Psoas muscle (tissue), 8 donors: ENCODE data around the gene CRACDL. TPM values are rescaled to one million over a fixed set of nuclear protein-coding genes. Genes with fewer than 3 reads are reported as not detected.

Experiments
- ATAC-seq, 4 donors: fragments of 200-7000 bp; cut with Tn5 transposase; one replicate each; pipeline ENCODE4 v1.9.1; 2020; ENCODE audit warnings: moderate library complexity in 3 of 4, mild to moderate bottlenecking in 2 of 4
- DNase-seq, 2 donors: peaks; one replicate each; pipeline ENCODE4 v3.0.0-alpha.2; 2020
- H3K27ac ChIP-seq: fragments of 200-600 bp; one replicate; pipeline ENCODE4 v1.8.0; 2022
- H3K27me3 ChIP-seq, 3 donors: fragments of 200-600 bp in 1 of 3; one replicate each; pipeline versions ENCODE4 v1.6.1 to v1.8.0; 2013 to 2022; ENCODE audit warnings: low read length in 2 of 3, mild to moderate bottlenecking in 2 of 3, moderate library complexity in 1 of 3; ENCODE audit not compliant: insufficient read depth in 3 of 3
- H3K36me3 ChIP-seq, 2 donors: fragments of 200-600 bp in 1 of 2; one replicate each; pipeline versions ENCODE4 v1.6.1 to v1.8.0; 2013 to 2022; ENCODE audit warnings: low read depth in 1 of 2, mild to moderate bottlenecking in 1 of 2, moderate library complexity in 1 of 2; ENCODE audit not compliant: insufficient read depth in 1 of 2
- H3K4me1 ChIP-seq: fragments of 200-600 bp; one replicate; pipeline ENCODE4 v1.8.0; 2022
- H3K4me3 ChIP-seq: fragments of 200-600 bp; one replicate; pipeline ENCODE4 v1.8.0; 2022; ENCODE audit warnings: mild to moderate bottlenecking
- H3K9me3 ChIP-seq: fragments of 200-600 bp; one replicate; pipeline ENCODE4 v1.8.0; 2022
- CTCF ChIP-seq: fragments of 200-600 bp; IDR thresholded peaks from one replicate; pipeline ENCODE4 v1.8.0; 2022; ENCODE audit warnings: antibody characterized with exemption
- WGBS, 3 donors: extraction: QIAGEN DNeasy Blood & Tissue Kit; methylation state at CpG; one replicate each; pipeline versions ENCODE4 v1.1.6 to v1.1.7; 2013; 5-methylcytosine and 5-hydroxymethylcytosine counted together
- intact Hi-C, 2 donors: fragments of 100-400 bp; cut with DNase I; formaldehyde crosslinking; loops; one replicate each; pipeline versions ENCODE4 v1.11.0 to v1.14.2; 2022
- polyA plus RNA-seq, 3 donors: library from polyadenylated mRNA; stranded (reverse); fragments of 200-250 nt; gene quantifications; one replicate each; pipeline ENCODE4 v1.2.3, GENCODE V29; 2013
- total RNA-seq, 4 donors: library from RNA; stranded (reverse); fragmentation: NEBNext Ultra II Directional in 2 of 4; extraction: Animal tissue kit (Norgen Biotek cat#: 25700) in 2 of 4; gene quantifications; one replicate each; pipeline versions ENCODE4 v1.2.1 to v1.2.4, GENCODE V29; 2021 to 2023
- donor health status: healthy with polysubstance abuse.
- donor health status: DM: no; HTN: no; CAD: no; lungs with moderate emphysema.
- donor health status: Bipolar disorder and iron deficiency.
- donor health status: healthy.
- donor health status: DM: yes; HTN: yes; CAD: no.
- donor health status: DM: no; HTN: no; CAD: no.
- donor health status: DM: no; HTN: no; CAD: no.
- donor health status: DM: yes; HTN: yes; CAD: no.

CRACDL gene
- total and polyA plus RNA-seq, 7 donors, result 0.97 to 3.1 (median 2.3) TPM

DNA sequence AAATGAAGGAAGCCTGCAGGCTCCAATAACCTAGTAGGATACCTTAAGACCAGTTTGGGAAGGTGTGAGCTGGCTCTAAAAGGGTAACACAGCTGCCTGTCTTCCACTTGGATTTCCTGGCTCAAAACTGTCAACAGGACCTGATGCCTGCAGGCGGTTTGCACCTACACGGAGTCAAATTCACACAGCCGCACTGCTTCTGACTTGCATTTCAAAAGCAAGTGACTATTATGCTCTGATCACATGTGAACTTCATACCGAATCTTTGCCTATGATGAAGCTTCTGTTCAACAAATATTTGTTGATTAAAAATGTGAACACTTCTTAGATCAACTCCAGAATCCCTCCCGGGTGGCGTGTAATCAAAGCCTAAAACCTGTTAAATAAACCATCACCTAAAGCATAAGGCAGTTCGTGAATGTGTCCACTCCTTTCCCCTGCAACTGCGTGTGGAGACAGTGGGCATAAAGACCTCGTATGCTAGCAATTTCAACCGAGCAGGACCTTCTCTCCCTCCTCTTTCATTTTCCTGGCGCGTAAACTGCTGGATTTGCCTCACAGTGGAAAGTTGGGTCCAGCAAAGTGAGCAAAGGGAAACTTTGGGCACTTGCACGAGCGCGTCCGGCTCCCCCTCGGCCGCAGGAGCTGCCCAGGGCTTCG lies 784 bp downstream of the CRACDL start:
- DNase-seq (no peak), ATAC-seq (peak in 1 of 4 donors; percentile 8)
- peaks cover 0 to 57% (median 12%) of the 10 kb centered on the region in 3 donors for H3K27me3 ChIP-seq
- peak overlapping the region; percentile 65 for H3K4me3 ChIP-seq
- 11 to 16% (median 13%) methylated on average over 17 to 19 of the region's 19 CpGs for WGBS, 3 donors
- no peaks in the 10 kb centered on the region for H3K4me1 ChIP-seq
- no peak for TF ChIP-seq CTCF
- no peaks in the 10 kb centered on the region for H3K36me3 ChIP-seq
- H3K27ac ChIP-seq, result no peak overlapping the region
- H3K9me3 ChIP-seq, result no peaks in the 10 kb centered on the region
- intact Hi-C loops, result no loop called here

- intact Hi-C loops, result no loop called here
- no peak for DNase-seq
- no peak for TF ChIP-seq CTCF
- Histone ChIP-seq H3K4me3 (no peak overlapping the region), H3K36me3 (no peaks in the 10 kb centered on the region), H3K9me3 (no peaks in the 10 kb centered on the region), H3K27me3 (peaks cover 0 to 48% (median 14%) of the 10 kb centered on the region in 3 donors), H3K4me1 (no peaks in the 10 kb centered on the region), H3K27ac (no peak overlapping the region)
- WGBS, 3 donors, result 90 to 92% (median 90%) methylated on average over 10 of the region's 10 CpGs
- no peak for ATAC-seq
Observed at GRCh38 chr2:98932778-98933343, 3.2 kb downstream of the CRACDL start.

DNA sequence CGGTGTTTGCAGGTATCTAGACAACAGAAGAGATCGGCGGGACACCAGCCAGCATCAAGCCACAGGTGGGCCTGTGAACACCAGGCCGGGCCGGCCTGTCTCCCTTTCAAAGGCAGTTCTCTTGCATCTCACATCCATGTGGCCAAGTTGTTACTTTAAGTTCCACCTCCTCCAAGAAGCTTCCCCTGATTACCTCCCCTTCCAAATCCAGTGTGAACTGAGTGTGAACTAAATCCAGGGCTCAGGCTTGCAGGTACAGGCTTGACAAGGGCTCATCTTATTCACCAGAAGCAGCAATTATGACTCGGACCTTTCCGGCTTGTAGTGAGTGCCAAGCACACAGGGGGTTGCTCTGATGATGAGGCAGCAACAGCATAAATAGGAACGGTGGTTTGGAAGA lies 3.9 kb downstream of the CRACDL start:
- Histone ChIP-seq H3K4me1 (no peaks in the 10 kb centered on the region), H3K36me3 (no peaks in the 10 kb centered on the region), H3K27ac (no peak overlapping the region), H3K4me3 (no peak overlapping the region), H3K9me3 (no peaks in the 10 kb centered on the region), H3K27me3 (peaks cover 0 to 43% (median 14%) of the 10 kb centered on the region in 3 donors)
- 90 to 93% (median 91%) methylated on average over 8 of the region's 8 CpGs for WGBS, 3 donors
- ATAC-seq (no peak), DNase-seq (no peak)
- intact Hi-C loops, result no loop called here
- TF ChIP-seq CTCF, result no peak

DNA sequence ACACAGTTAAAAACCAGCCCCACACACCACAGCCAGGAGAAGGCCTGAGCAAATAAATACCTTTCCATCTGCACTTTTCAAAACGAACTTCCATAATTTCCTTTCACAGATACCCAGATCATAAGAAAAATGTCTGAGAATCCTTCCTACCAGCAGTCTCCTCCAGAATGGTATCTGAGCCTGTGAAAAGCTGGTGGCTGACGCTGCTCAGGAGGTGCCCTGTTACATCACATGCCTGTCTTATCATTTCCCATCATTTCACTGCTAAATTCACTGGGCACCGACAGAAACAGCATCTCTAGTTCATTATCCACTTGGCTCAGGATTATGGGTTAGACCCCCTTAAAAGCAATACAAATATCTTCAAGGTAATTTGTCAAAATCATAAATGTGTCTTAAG lies 4.4 kb downstream of the CRACDL start:
- Histone ChIP-seq H3K36me3 (no peaks in the 10 kb centered on the region), H3K4me3 (no peak overlapping the region), H3K4me1 (no peaks in the 10 kb centered on the region), H3K9me3 (no peaks in the 10 kb centered on the region), H3K27me3 (peaks cover 0 to 37% (median 8%) of the 10 kb centered on the region in 3 donors), H3K27ac (no peak overlapping the region)
- no peak for TF ChIP-seq CTCF
- WGBS, 3 donors, result 73 to 75% (median 73%) methylated on average over 3 of the region's 3 CpGs
- DNase-seq (no peak), ATAC-seq (no peak)
- intact Hi-C loops, result no loop called here
